Large intestine (tissue), 3 donors: ENCODE results near the gene CBS. TPM values are rescaled to one million over a fixed set of nuclear protein-coding genes. Genes with fewer than 3 reads are reported as not detected.
"Not testable (repeated sequence)": the region's sequence is repeated elsewhere in the genome, so short reads cannot be mapped to it uniquely, and the experiment has no call there.

Source experiments
- DNase-seq, 2 donors: peaks; one replicate each; pipeline versions ENCODE4 v3.0.0 to v3.0.0-alpha.2; 2013
- H3K27ac ChIP-seq: one replicate; pipeline ENCODE4 v1.5.1; 2013; ENCODE audit warnings: low read length
- H3K27me3 ChIP-seq: 2 replicates; pipeline ENCODE4 v1.6.1; 2013; ENCODE audit warnings: low read length; ENCODE audit not compliant: control insufficient read depth, insufficient read depth
- H3K36me3 ChIP-seq: 2 replicates; pipeline ENCODE4 v1.6.1; 2013; ENCODE audit warnings: low read length; ENCODE audit not compliant: control insufficient read depth, insufficient read depth
- H3K4me1 ChIP-seq: one replicate; pipeline ENCODE4 v1.6.1; 2013; ENCODE audit warnings: low read length; ENCODE audit not compliant: control insufficient read depth, insufficient read depth
- H3K4me3 ChIP-seq: one replicate; pipeline ENCODE4 v1.5.1; 2013; ENCODE audit warnings: low read length
- H3K9me3 ChIP-seq: one replicate; pipeline ENCODE4 v1.6.1; 2013; ENCODE audit warnings: mild to moderate bottlenecking, low read depth, low read length, moderate library complexity; ENCODE audit not compliant: control insufficient read depth
- WGBS: methylation state at CpG from one replicate; pipeline ENCODE4 v1.1.5; 2013; ENCODE audit warnings: low lambda C conversion rate; ENCODE audit not compliant: insufficient coverage; 5-methylcytosine and 5-hydroxymethylcytosine counted together
- polyA plus RNA-seq: library from polyadenylated mRNA; unstranded; fragments of 120-200 nt; gene quantifications from one replicate; pipeline ENCODE4 v1.2.1, GENCODE V29; 2013

Gene CBS
- polyA plus RNA-seq, 1 donor, result 8.5 TPM

- not testable (repeated sequence) for H3K9me3 ChIP-seq
- WGBS, result no CpG with 5 or more reads among the region's 5 CpGs
These were observed 33.5 kb downstream of the CBS start for GRCh38 chr21:43042169-43042568.

GRCh38 chr21:43038659-43039044 lies 37.0 kb downstream of the CBS start:
- WGBS, result no CpG with 5 or more reads among the region's 10 CpGs
- not testable (repeated sequence) for DNase-seq, H3K27me3 ChIP-seq, H3K4me3 ChIP-seq, H3K4me1 ChIP-seq, H3K9me3 ChIP-seq, H3K27ac ChIP-seq, H3K36me3 ChIP-seq

More at GRCh38 chr21:43042169-43042568, 33.5 kb downstream of the CBS start:
- not testable (repeated sequence) for H3K4me1 ChIP-seq, H3K36me3 ChIP-seq, H3K4me3 ChIP-seq, DNase-seq, H3K27ac ChIP-seq, H3K27me3 ChIP-seq

GRCh38 chr21:43037918-43038658 lies 37.5 kb downstream of the CBS start:
- not testable (repeated sequence) for H3K9me3 ChIP-seq, H3K4me1 ChIP-seq, DNase-seq, H3K27me3 ChIP-seq, H3K27ac ChIP-seq, H3K4me3 ChIP-seq, H3K36me3 ChIP-seq
- no CpG with 5 or more reads among the region's 19 CpGs for WGBS

GRCh38 chr21:43036889-43037288 lies 38.7 kb downstream of the CBS start:
- H3K4me3 ChIP-seq, H3K4me1 ChIP-seq, H3K27me3 ChIP-seq, H3K27ac ChIP-seq, H3K36me3 ChIP-seq, H3K9me3 ChIP-seq, DNase-seq: not testable (repeated sequence)
- no CpG with 5 or more reads among the region's 17 CpGs for WGBS

GRCh38 chr21:43034826-43035225 lies 40.8 kb downstream of the CBS start:
- no CpG with 5 or more reads among the region's 5 CpGs for WGBS
- H3K27ac ChIP-seq, result no peak overlapping the region
- H3K4me1 ChIP-seq, result no peaks in the 10 kb centered on the region
- H3K27me3 ChIP-seq, result no peaks in the 10 kb centered on the region
- no peak for DNase-seq
- peaks cover 24% of the 10 kb centered on the region for H3K36me3 ChIP-seq
- H3K4me3 ChIP-seq, result no peak overlapping the region
- H3K9me3 ChIP-seq, result no peaks in the 10 kb centered on the region

- no CpG with 5 or more reads among the region's 1 CpG for WGBS
- no peak overlapping the region for H3K4me3 ChIP-seq
- H3K9me3 ChIP-seq, result no peaks in the 10 kb centered on the region
These were observed 41.5 kb downstream of the CBS start for GRCh38 chr21:43034101-43034500.

GRCh38 chr21:43031121-43031619 lies 44.5 kb downstream of the CBS start:
- no peaks in the 10 kb centered on the region for H3K27me3 ChIP-seq
- no CpG with 5 or more reads among the region's 12 CpGs for WGBS
- no peak for DNase-seq
- peaks cover 51% of the 10 kb centered on the region for H3K36me3 ChIP-seq
- H3K27ac ChIP-seq, result no peak overlapping the region
- no peak overlapping the region for H3K4me3 ChIP-seq
- no peaks in the 10 kb centered on the region for H3K4me1 ChIP-seq
- H3K9me3 ChIP-seq, result no peaks in the 10 kb centered on the region

More at GRCh38 chr21:43034101-43034500, 41.5 kb downstream of the CBS start:
- H3K27ac ChIP-seq, result no peak overlapping the region
- no peaks in the 10 kb centered on the region for H3K27me3 ChIP-seq
- no peaks in the 10 kb centered on the region for H3K4me1 ChIP-seq
- H3K36me3 ChIP-seq, result peaks cover 29% of the 10 kb centered on the region
- DNase-seq, result no peak

GRCh38 chr21:43029785-43030184 lies 45.9 kb downstream of the CBS start:
- Histone ChIP-seq H3K36me3 (peaks cover 60% of the 10 kb centered on the region), H3K27me3 (no peaks in the 10 kb centered on the region), H3K27ac (no peak overlapping the region), H3K4me3 (no peak overlapping the region), H3K9me3 (no peaks in the 10 kb centered on the region), H3K4me1 (no peaks in the 10 kb centered on the region)
- no CpG with 5 or more reads among the region's 13 CpGs for WGBS
- no peak for DNase-seq

- WGBS, result 100% methylated on average over 2 of the region's 27 CpGs
- peaks cover 69% of the 10 kb centered on the region for H3K36me3 ChIP-seq
- H3K27ac ChIP-seq, result no peak overlapping the region
- no peak for DNase-seq
- no peaks in the 10 kb centered on the region for H3K9me3 ChIP-seq
- H3K27me3 ChIP-seq, result no peaks in the 10 kb centered on the region
- no peak overlapping the region for H3K4me3 ChIP-seq
- no peaks in the 10 kb centered on the region for H3K4me1 ChIP-seq
These were observed 47.5 kb downstream of the CBS start for GRCh38 chr21:43027846-43028731.

- WGBS, result 100% methylated on average over 2 of the region's 6 CpGs
- Histone ChIP-seq H3K27me3 (no peaks in the 10 kb centered on the region), H3K4me1 (no peaks in the 10 kb centered on the region), H3K9me3 (no peaks in the 10 kb centered on the region), H3K27ac (no peak overlapping the region), H3K36me3 (peaks cover 74% of the 10 kb centered on the region), H3K4me3 (no peak overlapping the region)
- DNase-seq, result no peak
These were observed 49.9 kb downstream of the CBS start for GRCh38 chr21:43025636-43026180.
